H1 (cell line): ENCODE data around the gene ACER1.

Experiments
- BACH1 ChIP-seq: IDR thresholded peaks from 2 replicates; pipeline ENCODE4 v1.6.1; 2012; ENCODE audit warnings: low read length, improper control_type of control experiment
- CEBPB ChIP-seq: IDR thresholded peaks from 2 replicates; pipeline ENCODE4 v1.6.1; 2012; ENCODE audit warnings: low read depth, low read length
- CREB1 ChIP-seq: IDR thresholded peaks from 2 replicates; pipeline ENCODE4 v1.6.1; 2012; ENCODE audit warnings: inconsistent platforms
- CTBP2 ChIP-seq: IDR thresholded peaks from 2 replicates; pipeline ENCODE4 v1.7.0; 2011; ENCODE audit warnings: borderline replicate concordance, mild to moderate bottlenecking, moderate library complexity, mixed read lengths, low read length; ENCODE audit not compliant: insufficient read depth, insufficient read length
- GABPA ChIP-seq: IDR thresholded peaks from 2 replicates; pipeline ENCODE4 v1.6.1; 2011; ENCODE audit warnings: mild to moderate bottlenecking, low read length, moderate library complexity, borderline replicate concordance; ENCODE audit not compliant: insufficient read depth
- POLR2A ChIP-seq, 2 experiments: IDR thresholded peaks; 1 replicate in 1 of 2; 2 replicates in 1 of 2; pipeline ENCODE4 v1.6.1; 2011; ENCODE audit warnings: low read depth in 2 of 2, low read length in 2 of 2, mild to moderate bottlenecking in 2 of 2; ENCODE audit errors: control extremely low read depth in 1 of 2
- POLR2AphosphoS5 ChIP-seq: IDR thresholded peaks from 2 replicates; pipeline ENCODE4 v1.6.1; 2011; ENCODE audit warnings: low read depth, low read length
- RAD21 ChIP-seq, 2 experiments: IDR thresholded peaks in 1 of 2; conservative IDR thresholded peaks in 1 of 2; 2 replicates each; pipeline ENCODE4 v1.6.1; 2011; ENCODE audit warnings: low read depth in 2 of 2, low read length in 2 of 2, improper control_type of control experiment in 1 of 2, inconsistent platforms in 1 of 2, mild to moderate bottlenecking in 1 of 2, moderate library complexity in 1 of 2
- SUZ12 ChIP-seq: fragments of 200-600 bp; sonication (generic); IDR thresholded peaks from 2 replicates; pipeline ENCODE4 v1.6.1; 2012; ENCODE audit warnings: mild to moderate bottlenecking, inconsistent platforms, low read length, moderate library complexity, mixed read lengths
- TAF1 ChIP-seq: IDR thresholded peaks from 2 replicates; pipeline ENCODE4 v1.6.1; 2011; ENCODE audit warnings: mild to moderate bottlenecking, low read depth, low read length
- TF ChIP-seq, protein P1 (sequence below): IDR thresholded peaks from 2 replicates; pipeline ENCODE4 v1.6.1; 2012; ENCODE audit warnings: inconsistent platforms
- TF ChIP-seq, protein P2 (sequence below), 3 experiments: IDR thresholded peaks; 1 replicate in 2 of 3; 2 replicates in 1 of 3; pipeline versions ENCODE4 v1.5.1 to v1.6.1; 2011; ENCODE audit warnings: low read length in 3 of 3, mild to moderate bottlenecking in 3 of 3, inconsistent platforms in 2 of 3, low read depth in 1 of 3, moderate library complexity in 1 of 3; ENCODE audit not compliant: insufficient read depth in 1 of 3; ENCODE audit errors: control extremely low read depth in 1 of 3

DNA sequence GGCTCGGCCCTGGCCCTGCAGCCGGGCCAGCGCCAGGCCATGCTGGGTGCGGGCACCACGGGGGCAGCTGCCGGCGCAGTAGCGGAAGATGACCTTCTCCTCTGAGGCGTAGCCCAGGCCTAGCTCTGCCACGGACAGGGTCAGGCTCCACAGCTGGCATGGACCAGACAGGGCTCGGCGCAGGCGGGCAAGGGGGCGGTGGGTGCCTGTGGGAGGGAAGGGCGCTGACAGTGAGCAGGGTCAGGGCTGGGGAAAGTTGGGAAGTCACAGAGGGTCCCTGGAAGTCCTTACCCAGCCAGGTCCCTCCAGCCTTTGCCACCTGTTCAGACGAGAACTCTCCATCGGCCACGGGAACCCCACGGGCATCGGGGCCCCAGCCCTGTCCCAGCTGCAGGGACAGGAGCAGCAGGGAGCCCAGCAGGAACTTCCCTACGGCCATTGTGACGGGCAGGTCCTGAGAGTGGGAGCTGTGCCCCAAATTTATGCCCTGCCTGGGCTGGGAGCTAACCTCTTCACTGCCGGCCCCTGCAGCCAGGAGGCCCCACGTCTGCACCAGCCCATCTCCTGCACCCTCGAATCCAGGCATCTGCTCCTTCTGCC is 42.1 kb upstream of the ACER1 start, which contains the start of gene PSPN:
- TF ChIP-seq, protein P1, sequence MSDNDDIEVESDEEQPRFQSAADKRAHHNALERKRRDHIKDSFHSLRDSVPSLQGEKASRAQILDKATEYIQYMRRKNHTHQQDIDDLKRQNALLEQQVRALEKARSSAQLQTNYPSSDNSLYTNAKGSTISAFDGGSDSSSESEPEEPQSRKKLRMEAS = no peak
- TF ChIP-seq CEBPB (no peak), TAF1 (no peak), BACH1 (no peak), POLR2A (IDR thresholded peaks at IDR 0.05; ENCODE audit: control extremely low read depth in 1 of 2, low read depth in 2 of 2, low read length in 2 of 2) (no peak), CREB1 (no peak), POLR2AphosphoS5 (no peak), SUZ12 (no peak), GABPA (no peak), RAD21 (IDR thresholded peaks at IDR 0.05 in 1 of 2, conservative IDR thresholded peaks at IDR 0.05 in 1 of 2; ENCODE audit: low read depth in 2 of 2, low read length in 2 of 2) (no peak), CTBP2 (no peak)
- TF ChIP-seq, protein P2, sequence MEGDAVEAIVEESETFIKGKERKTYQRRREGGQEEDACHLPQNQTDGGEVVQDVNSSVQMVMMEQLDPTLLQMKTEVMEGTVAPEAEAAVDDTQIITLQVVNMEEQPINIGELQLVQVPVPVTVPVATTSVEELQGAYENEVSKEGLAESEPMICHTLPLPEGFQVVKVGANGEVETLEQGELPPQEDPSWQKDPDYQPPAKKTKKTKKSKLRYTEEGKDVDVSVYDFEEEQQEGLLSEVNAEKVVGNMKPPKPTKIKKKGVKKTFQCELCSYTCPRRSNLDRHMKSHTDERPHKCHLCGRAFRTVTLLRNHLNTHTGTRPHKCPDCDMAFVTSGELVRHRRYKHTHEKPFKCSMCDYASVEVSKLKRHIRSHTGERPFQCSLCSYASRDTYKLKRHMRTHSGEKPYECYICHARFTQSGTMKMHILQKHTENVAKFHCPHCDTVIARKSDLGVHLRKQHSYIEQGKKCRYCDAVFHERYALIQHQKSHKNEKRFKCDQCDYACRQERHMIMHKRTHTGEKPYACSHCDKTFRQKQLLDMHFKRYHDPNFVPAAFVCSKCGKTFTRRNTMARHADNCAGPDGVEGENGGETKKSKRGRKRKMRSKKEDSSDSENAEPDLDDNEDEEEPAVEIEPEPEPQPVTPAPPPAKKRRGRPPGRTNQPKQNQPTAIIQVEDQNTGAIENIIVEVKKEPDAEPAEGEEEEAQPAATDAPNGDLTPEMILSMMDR (IDR thresholded peaks at IDR 0.05; ENCODE audit: control extremely low read depth in 1 of 3, insufficient read depth in 1 of 3, low read depth in 1 of 3, low read length in 3 of 3) = no peak
